HG03378 (cell line): Measurements from ENCODE around the gene TMTC2.
A peak's percentile ranks its signal among the peaks of the same experiment; 100 is the strongest.

Experiments used
- ATAC-seq: cut with Tn5 transposase; IDR thresholded peaks from one replicate; pipeline ENCODE4 v1.9.1; 2021; ENCODE audit warnings: mild to moderate bottlenecking, moderate library complexity; ENCODE audit not compliant: unreplicated experiment

TMTC2 gene

GRCh38 chr12:82675246-82675645 is 11.5 kb upstream of the TMTC2 start:
- no peak for ATAC-seq

GRCh38 chr12:82682326-82682725 is 4.4 kb upstream of the TMTC2 start:
- ATAC-seq: no peak

- ATAC-seq: no peak
Measured at GRCh38 chr12:82682851-82683261, 3.9 kb upstream of the TMTC2 start.

GRCh38 chr12:82685790-82686167 is 927 bp upstream of the TMTC2 start:
- peak; percentile 70 for ATAC-seq

- ATAC-seq: peak; percentile 34
Measured at GRCh38 chr12:82687021-82688011, 610 bp downstream of the TMTC2 start.

GRCh38 chr12:82688035-82688501 is 1.4 kb downstream of the TMTC2 start:
- ATAC-seq: no peak

GRCh38 chr12:82688596-82688995 is 1.9 kb downstream of the TMTC2 start:
- no peak for ATAC-seq

GRCh38 chr12:82690006-82690405 is 3.3 kb downstream of the TMTC2 start:
- no peak for ATAC-seq

GRCh38 chr12:82691513-82691912 is 4.8 kb downstream of the TMTC2 start:
- ATAC-seq: no peak

GRCh38 chr12:82694276-82694675 is 7.6 kb downstream of the TMTC2 start:
- ATAC-seq: no peak

GRCh38 chr12:82694970-82695369 is 8.3 kb downstream of the TMTC2 start:
- ATAC-seq: no peak

- ATAC-seq: no peak
Measured at GRCh38 chr12:82695531-82695930, 8.8 kb downstream of the TMTC2 start.

GRCh38 chr12:82696543-82696942 is 9.8 kb downstream of the TMTC2 start:
- no peak for ATAC-seq

- ATAC-seq: no peak
Measured at GRCh38 chr12:82698708-82699564, 12.2 kb downstream of the TMTC2 start.

GRCh38 chr12:82705774-82706173 is 19.1 kb downstream of the TMTC2 start:
- no peak for ATAC-seq

GRCh38 chr12:82708061-82708879 is 21.6 kb downstream of the TMTC2 start:
- ATAC-seq: no peak

GRCh38 chr12:82709794-82710355 is 23.2 kb downstream of the TMTC2 start:
- ATAC-seq: no peak

GRCh38 chr12:82710741-82711140 is 24.0 kb downstream of the TMTC2 start:
- no peak for ATAC-seq

GRCh38 chr12:82714427-82714826 is 27.7 kb downstream of the TMTC2 start:
- ATAC-seq: no peak

GRCh38 chr12:82721726-82722125 is 35.0 kb downstream of the TMTC2 start:
- ATAC-seq: no peak
